ENCODE measurements around the gene MFNG. TPM values are rescaled to one million over a fixed set of nuclear protein-coding genes. Genes with fewer than 3 reads are reported as not detected.
A peak's percentile ranks its signal among the peaks of the same experiment; 100 is the strongest.

Gene MFNG
- polyA plus RNA-seq, 4 donors = 6.6 to 10.7 (median 9.1) TPM

GRCh38 chr22:37454857-37455686 lies 31.1 kb downstream of the MFNG start:
- DNase-seq (ENCODE audit: low read depth in 4 of 4, low spot score in 2 of 4) = no peak

GRCh38 chr22:37453696-37454095 lies 32.5 kb downstream of the MFNG start:
- DNase-seq (ENCODE audit: low read depth in 4 of 4, low spot score in 2 of 4) = no peak

- DNase-seq (ENCODE audit: low read depth in 4 of 4, low spot score in 2 of 4) = no peak
Measured at GRCh38 chr22:37451218-37451617, 35.0 kb downstream of the MFNG start.

- no peak for DNase-seq (ENCODE audit: low read depth in 4 of 4, low spot score in 2 of 4)
Measured at GRCh38 chr22:37449331-37450001, 36.7 kb downstream of the MFNG start.

- no peak for DNase-seq (ENCODE audit: low read depth in 4 of 4, low spot score in 2 of 4)
Measured at GRCh38 chr22:37448516-37449127, 37.6 kb downstream of the MFNG start.

GRCh38 chr22:37445501-37445900 lies 40.7 kb downstream of the MFNG start:
- DNase-seq (ENCODE audit: low read depth in 4 of 4, low spot score in 2 of 4) = no peak

- no peak for DNase-seq (ENCODE audit: low read depth in 4 of 4, low spot score in 2 of 4)
Measured at GRCh38 chr22:37443977-37444376, 42.2 kb downstream of the MFNG start.

GRCh38 chr22:37443086-37443485 lies 43.1 kb downstream of the MFNG start:
- no peak for DNase-seq (ENCODE audit: low read depth in 4 of 4, low spot score in 2 of 4)

GRCh38 chr22:37442537-37442936 lies 43.6 kb downstream of the MFNG start:
- no peak for DNase-seq (ENCODE audit: low read depth in 4 of 4, low spot score in 2 of 4)

GRCh38 chr22:37442135-37442534 lies 44.0 kb downstream of the MFNG start:
- no peak for DNase-seq (ENCODE audit: low read depth in 4 of 4, low spot score in 2 of 4)

GRCh38 chr22:37440875-37441274 lies 45.3 kb downstream of the MFNG start:
- no peak for DNase-seq (ENCODE audit: low read depth in 4 of 4, low spot score in 2 of 4)

- DNase-seq (ENCODE audit: low read depth in 4 of 4, low spot score in 2 of 4) = no peak
Measured at GRCh38 chr22:37439347-37439746, 46.8 kb downstream of the MFNG start.

GRCh38 chr22:37435970-37436603 lies 50.1 kb downstream of the MFNG start:
- DNase-seq (ENCODE audit: low read depth in 4 of 4, low spot score in 2 of 4) = no peak

- DNase-seq (ENCODE audit: low read depth in 4 of 4, low spot score in 2 of 4) = no peak
Measured at GRCh38 chr22:37433786-37434185, 52.4 kb downstream of the MFNG start.

- no peak for DNase-seq (ENCODE audit: low read depth in 4 of 4, low spot score in 2 of 4)
Measured at GRCh38 chr22:37432708-37433054, 53.5 kb downstream of the MFNG start.

- no peak for DNase-seq (ENCODE audit: low read depth in 4 of 4, low spot score in 2 of 4)
Measured at GRCh38 chr22:37431801-37432707, 54.1 kb downstream of the MFNG start.

GRCh38 chr22:37431366-37431765 lies 54.8 kb downstream of the MFNG start:
- no peak for DNase-seq (ENCODE audit: low read depth in 4 of 4, low spot score in 2 of 4)

GRCh38 chr22:37430941-37431340 lies 55.2 kb downstream of the MFNG start:
- no peak for DNase-seq (ENCODE audit: low read depth in 4 of 4, low spot score in 2 of 4)

- DNase-seq (ENCODE audit: low read depth in 4 of 4, low spot score in 2 of 4) = peak in 1 of 4 donors; percentile 67
Measured at GRCh38 chr22:37428649-37429586, 57.3 kb downstream of the MFNG start.
